Left lung (tissue), 14 donors: Measurements from ENCODE around the gene PSPC1. TPM values are rescaled to one million over a fixed set of nuclear protein-coding genes. Genes with fewer than 3 reads are reported as not detected.
A peak's percentile ranks its signal among the peaks of the same experiment; 100 is the strongest.
"Not testable (repeated sequence)": the region's sequence is repeated elsewhere in the genome, so short reads cannot be mapped to it uniquely, and the experiment has no call there.

ENCODE experiments used
- ATAC-seq: fragments of 200-7000 bp; cut with Tn5 transposase; one replicate; pipeline ENCODE4 v1.9.1; 2020; ENCODE audit warnings: moderate library complexity
- DNase-seq, 4 donors: peaks; one replicate each; pipeline ENCODE4 v3.0.0-alpha.2; 2013 to 2020
- H3K27ac ChIP-seq, 2 donors: fragments of 200-600 bp; sonication (generic) in 1 of 2; one replicate each; pipeline versions ENCODE4 v1.5.0 to v1.8.0; 2020 to 2021
- H3K27me3 ChIP-seq, 2 donors: fragments of 200-600 bp; sonication (generic) in 1 of 2; one replicate each; pipeline versions ENCODE4 v1.5.0 to v1.8.0; 2020 to 2021
- H3K36me3 ChIP-seq, 2 donors: fragments of 200-600 bp; sonication (generic) in 1 of 2; one replicate each; pipeline versions ENCODE4 v1.5.0 to v1.8.0; 2020 to 2021
- H3K4me1 ChIP-seq, 2 donors: fragments of 200-600 bp; one replicate each; pipeline ENCODE4 v1.8.0; 2021
- H3K4me3 ChIP-seq, 2 donors: fragments of 200-600 bp; sonication (generic) in 1 of 2; one replicate each; pipeline versions ENCODE4 v1.5.0 to v1.8.0; 2020 to 2021; ENCODE audit warnings: mild to moderate bottlenecking in 1 of 2
- H3K9me3 ChIP-seq, 2 donors: fragments of 200-600 bp; sonication (generic) in 1 of 2; one replicate each; pipeline versions ENCODE4 v1.5.0 to v1.8.0; 2020 to 2021
- CTCF ChIP-seq, 2 donors: fragments of 200-600 bp; sonication (generic) in 1 of 2; IDR thresholded peaks; one replicate each; pipeline versions ENCODE4 v1.5.0 to v1.8.0; 2021; ENCODE audit warnings: antibody characterized with exemption in 2 of 2
- intact Hi-C, 2 donors: fragments of 100-400 bp; cut with DNase I; formaldehyde crosslinking; loops; one replicate each; pipeline versions ENCODE4 v1.11.2 to v1.14.2; 2022
- long read RNA-seq, 12 donors: library from polyadenylated mRNA in 2 of 12; unstranded in 2 of 12; transcript quantifications; one replicate each; pipeline ENCODE4 v2.0.0 and lab custom pipeline, GENCODE V29; 2019 to 2026
- polyA plus RNA-seq, 6 donors: library from polyadenylated mRNA; unstranded; fragments of 120-200 nt; gene quantifications; one replicate each; pipeline ENCODE4 v1.2.1, GENCODE V29; 2013; ENCODE audit not compliant: insufficient read length in 6 of 6
- total RNA-seq, 2 donors: library from RNA; stranded (reverse); fragmentation: NEBNext Ultra II Directional; extraction: Animal tissue kit (Norgen Biotek cat#: 25700); gene quantifications; one replicate each; pipeline ENCODE4 v1.2.1, GENCODE V29; 2021
- donor health status: DM: no; HTN: yes; CAD: no.
- donor health status: DM: no; HTN: no; CAD: no.

The PSPC1 gene
- total RNA-seq (10 to 100 TPM; 34.8 to 40.3 TPM), polyA plus RNA-seq (10 to 100 TPM; 67.8 to 86.2 (median 78.1) TPM)
- long read RNA-seq, donor 1, transcript PSPC1-203 (8 exons, 1,647 nt) = major isoform, 6 of 36 reads
- long read RNA-seq, donor 1, partial matches to known transcripts = 24 of 36 reads
- long read RNA-seq, donor 1, other reads (novel, unspliced or antisense) = 0 of 36 reads
- long read RNA-seq, donor 2, transcript PSPC1-201 (9 exons, 2,407 nt) = major isoform, 14 of 106 reads
- long read RNA-seq, donor 2, transcript PSPC1-203 (8 exons, 1,647 nt) = minor isoform, 6 of 106 reads
- long read RNA-seq, donor 2, partial matches to known transcripts = 83 of 106 reads
- long read RNA-seq, donor 2, other reads (novel, unspliced or antisense) = 0 of 106 reads
- long read RNA-seq, donor 3, transcript PSPC1-203 (8 exons, 1,647 nt) = major isoform, 5 of 12 reads
- long read RNA-seq, donor 3, partial matches to known transcripts = 0 of 12 reads
- long read RNA-seq, donor 3, other reads (novel, unspliced or antisense) = 0 of 12 reads
- long read RNA-seq, donor 4, partial matches to known transcripts = 6 of 16 reads
- long read RNA-seq, donor 4, other reads (novel, unspliced or antisense) = 2 of 16 reads
- long read RNA-seq, donor 5, transcript PSPC1-201 (9 exons, 2,407 nt) = major isoform, 5 of 18 reads
- long read RNA-seq, donor 5, partial matches to known transcripts = 6 of 18 reads
- long read RNA-seq, donor 5, other reads (novel, unspliced or antisense) = 0 of 18 reads
- long read RNA-seq, donor 6, transcript PSPC1-201 (9 exons, 2,407 nt) = major isoform, 7 of 18 reads
- long read RNA-seq, donor 6, partial matches to known transcripts = 6 of 18 reads
- long read RNA-seq, donor 6, other reads (novel, unspliced or antisense) = 0 of 18 reads
- long read RNA-seq, donor 7, transcript PSPC1-201 (9 exons, 2,407 nt) = minor isoform, 5 of 20 reads
- long read RNA-seq, donor 7, transcript PSPC1-204 (8 exons, 1,709 nt) = major isoform, 6 of 20 reads
- long read RNA-seq, donor 7, partial matches to known transcripts = 5 of 20 reads
- long read RNA-seq, donor 7, other reads (novel, unspliced or antisense) = 0 of 20 reads
- long read RNA-seq, donor 8, transcript PSPC1-201 (9 exons, 2,407 nt) = major isoform, 5 of 19 reads
- long read RNA-seq, donor 8, partial matches to known transcripts = 12 of 19 reads
- long read RNA-seq, donor 8, other reads (novel, unspliced or antisense) = 0 of 19 reads
- long read RNA-seq, donor 9 = 0 reads
- long read RNA-seq, donor 10, partial matches to known transcripts = 3 of 9 reads
- long read RNA-seq, donor 10, other reads (novel, unspliced or antisense) = 2 of 9 reads
- long read RNA-seq, donor 11, transcript PSPC1-201 (9 exons, 2,407 nt) = major isoform, 11 of 39 reads
- long read RNA-seq, donor 11, partial matches to known transcripts = 19 of 39 reads
- long read RNA-seq, donor 11, other reads (novel, unspliced or antisense) = 0 of 39 reads
- long read RNA-seq, donor 12, transcript PSPC1-201 (9 exons, 2,407 nt) = major isoform, 12 of 15 reads
- long read RNA-seq, donor 12, partial matches to known transcripts = 0 of 15 reads
- long read RNA-seq, donor 12, other reads (novel, unspliced or antisense) = 0 of 15 reads

- H3K36me3 ChIP-seq, intact Hi-C loops, H3K27me3 ChIP-seq, H3K9me3 ChIP-seq: not testable (repeated sequence)
- Histone ChIP-seq H3K27ac (peak within 1 kb of the TSS; percentile 96 to 98), H3K4me3 (peak within 1 kb of the TSS; percentile 84 to 91), H3K4me1 (peaks cover 9 to 11% of the 10 kb centered on the region in 2 donors)
- ATAC-seq (peak; percentile 95), DNase-seq (peak; percentile 93 to 99 (median 97))
Observed at GRCh38 chr13:19782727-19783682, at the start of gene PSPC1. Gene PSPC1 (minus strand): TSS chr13:19782945. CDS start chr13:19782757, 188 bp downstream.

GRCh38 chr13:19822673-19823072, 39.9 kb upstream of the PSPC1 start:
- no peaks in the 10 kb centered on the region for H3K9me3 ChIP-seq
- no peaks in the 10 kb centered on the region for H3K27me3 ChIP-seq
- ATAC-seq = no peak
- intact Hi-C loops = no loop called here
- no peak for TF ChIP-seq CTCF (IDR thresholded peaks at IDR 0.05)
- no peak overlapping the region for H3K27ac ChIP-seq
- peaks cover 0 to 73% of the 10 kb centered on the region in 2 donors for H3K36me3 ChIP-seq
- DNase-seq = no peak
- no peaks in the 10 kb centered on the region for H3K4me1 ChIP-seq
- no peak overlapping the region for H3K4me3 ChIP-seq

- intact Hi-C loops = no loop called here
- peak; percentile 99 for ATAC-seq
Observed at GRCh38 chr13:19818223-19818842, 35.6 kb upstream of the PSPC1 start.

More at GRCh38 chr13:19818223-19818842, 35.6 kb upstream of the PSPC1 start:
- Histone ChIP-seq H3K36me3 (peaks cover 0 to 56% of the 10 kb centered on the region in 2 donors), H3K27me3 (no peaks in the 10 kb centered on the region), H3K27ac (no peak overlapping the region), H3K4me1 (no peaks in the 10 kb centered on the region), H3K9me3 (no peaks in the 10 kb centered on the region), H3K4me3 (no peak overlapping the region)
- TF ChIP-seq CTCF (IDR thresholded peaks at IDR 0.05) = peak; percentile 40 to 67
- DNase-seq = peak; percentile 10 to 93 (median 67)
